GM21423 (cell line): ENCODE data around the gene KASH5.

ENCODE experiments used
- ATAC-seq: cut with Tn5 transposase; IDR thresholded peaks from one replicate; pipeline ENCODE4 v1.9.1; 2021; ENCODE audit warnings: mild to moderate bottlenecking, moderate library complexity; ENCODE audit not compliant: unreplicated experiment

Gene KASH5

GRCh38 chr19:49395581-49396407 is 7.7 kb downstream of the KASH5 start:
- no peak for ATAC-seq

GRCh38 chr19:49396738-49397505 is 8.9 kb downstream of the KASH5 start:
- no peak for ATAC-seq

DNA sequence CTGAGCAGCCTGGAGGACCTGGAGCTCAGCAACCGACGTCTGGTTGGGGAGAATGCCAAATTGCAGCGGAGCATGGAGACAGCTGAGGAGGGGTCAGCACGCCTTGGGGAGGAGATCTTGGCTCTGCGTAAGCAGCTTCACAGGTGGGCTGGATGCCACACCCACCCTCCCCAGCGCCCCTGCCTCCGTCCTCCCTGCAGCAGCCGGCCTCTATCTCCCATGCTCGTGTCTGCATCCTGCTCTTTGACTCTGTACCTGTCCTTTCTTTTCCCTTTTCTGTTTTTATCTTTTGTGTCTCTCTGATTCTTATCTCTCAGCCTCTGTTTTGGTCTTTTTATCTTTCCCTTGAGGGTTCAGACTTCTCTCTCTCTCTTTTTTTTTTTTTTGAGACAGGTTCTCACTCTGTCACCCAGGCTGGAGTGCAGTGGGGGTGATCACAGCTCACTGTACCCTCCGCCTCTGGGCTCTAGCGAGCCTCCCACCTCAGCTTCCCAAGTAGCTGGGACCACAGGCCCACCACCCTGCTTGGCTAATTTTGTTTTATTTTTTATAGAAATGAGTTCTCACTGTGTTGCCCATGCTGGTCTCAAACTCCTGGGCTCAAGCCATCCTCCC is 10.1 kb downstream of the KASH5 start:
- ATAC-seq = no peak

GRCh38 chr19:49398931-49399330 is 10.9 kb downstream of the KASH5 start:
- no peak for ATAC-seq

GRCh38 chr19:49400029-49400428 is 12.0 kb downstream of the KASH5 start:
- no peak for ATAC-seq

- ATAC-seq = no peak
Observed at GRCh38 chr19:49403404-49404187, 15.5 kb downstream of the KASH5 start.

DNA sequence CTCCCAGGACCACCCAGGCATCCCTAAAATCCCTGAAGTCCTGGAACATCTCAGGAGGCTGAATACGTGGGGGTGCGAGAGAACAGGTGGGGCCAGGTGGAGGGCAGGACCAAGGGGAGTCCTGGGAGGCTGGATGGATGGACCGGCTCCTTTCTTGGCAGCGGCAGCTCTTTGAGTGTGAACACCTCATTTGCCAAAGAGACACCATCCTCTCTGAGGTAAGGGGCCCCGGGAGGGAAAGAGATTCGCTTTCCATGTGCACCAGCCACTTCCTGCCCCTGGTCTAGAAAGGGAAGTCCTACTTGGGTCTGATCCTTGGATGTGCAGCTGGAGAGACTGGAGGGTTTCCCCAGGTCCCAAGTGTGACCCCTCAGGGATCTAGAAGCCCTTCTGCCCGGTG is 19.0 kb downstream of the KASH5 start:
- ATAC-seq = no peak

GRCh38 chr19:49407482-49408015 is 19.5 kb downstream of the KASH5 start:
- ATAC-seq = no peak

GRCh38 chr19:49408816-49409440 is 20.9 kb downstream of the KASH5 start:
- ATAC-seq = no peak

DNA sequence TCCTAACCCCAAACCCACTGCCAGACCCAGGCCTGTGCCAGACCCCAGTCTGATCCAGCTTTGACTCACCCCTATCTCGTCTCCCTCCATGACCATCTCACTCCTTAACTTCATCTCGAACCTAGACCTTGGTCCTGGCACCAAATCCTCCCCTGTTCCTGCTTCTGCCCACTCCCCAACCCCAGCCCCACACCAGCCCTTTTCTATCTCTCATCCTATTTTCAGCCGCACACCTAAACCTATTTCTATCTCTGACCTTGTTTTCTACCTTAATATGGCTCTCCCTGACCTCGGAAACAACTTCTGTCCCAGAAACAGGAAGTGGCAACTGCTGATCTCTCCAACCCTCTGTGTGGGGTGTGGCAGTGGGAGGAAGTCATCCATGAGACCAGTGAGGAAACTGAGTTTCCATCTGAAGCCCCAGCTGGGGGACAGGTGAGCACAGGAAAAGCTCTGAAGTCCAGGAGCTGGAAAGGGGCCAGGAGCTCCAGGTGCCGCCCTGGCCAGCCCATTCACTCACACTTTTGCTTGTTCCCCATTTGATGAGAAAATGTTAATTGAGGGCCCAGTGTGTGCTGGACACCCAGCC is 21.5 kb downstream of the KASH5 start:
- no peak for ATAC-seq

DNA sequence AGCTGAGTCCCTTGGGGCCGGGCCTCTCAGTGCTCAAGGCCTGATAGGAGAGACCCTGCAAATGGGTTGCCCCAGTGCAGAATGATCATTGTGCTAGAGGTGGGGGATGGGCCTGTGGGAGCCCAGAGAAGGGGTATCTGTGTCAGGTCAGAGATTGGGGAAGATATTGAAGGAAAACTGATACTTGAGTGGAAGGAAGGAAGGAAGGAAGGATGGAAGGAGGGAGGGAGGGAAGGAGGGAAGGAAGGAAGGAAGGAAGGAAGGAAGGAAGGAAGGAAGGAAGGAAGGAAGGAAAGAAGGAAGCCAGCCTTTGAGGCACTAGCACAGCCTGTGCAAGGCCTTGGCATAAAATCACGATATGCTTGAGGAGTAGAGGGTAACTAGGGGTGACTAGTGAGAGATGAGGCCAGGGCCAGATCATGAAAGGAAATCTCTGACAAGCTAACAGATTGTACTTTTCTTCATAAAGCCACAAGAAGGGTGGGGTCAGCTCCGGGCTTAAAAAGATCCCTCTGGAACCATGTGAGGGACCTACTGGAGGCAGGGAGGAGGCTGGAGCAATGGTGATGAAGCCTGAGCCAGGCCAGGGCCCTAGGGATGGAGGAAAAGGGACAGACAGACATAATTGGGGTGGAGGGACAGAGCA is 23.8 kb downstream of the KASH5 start:
- no peak for ATAC-seq

DNA sequence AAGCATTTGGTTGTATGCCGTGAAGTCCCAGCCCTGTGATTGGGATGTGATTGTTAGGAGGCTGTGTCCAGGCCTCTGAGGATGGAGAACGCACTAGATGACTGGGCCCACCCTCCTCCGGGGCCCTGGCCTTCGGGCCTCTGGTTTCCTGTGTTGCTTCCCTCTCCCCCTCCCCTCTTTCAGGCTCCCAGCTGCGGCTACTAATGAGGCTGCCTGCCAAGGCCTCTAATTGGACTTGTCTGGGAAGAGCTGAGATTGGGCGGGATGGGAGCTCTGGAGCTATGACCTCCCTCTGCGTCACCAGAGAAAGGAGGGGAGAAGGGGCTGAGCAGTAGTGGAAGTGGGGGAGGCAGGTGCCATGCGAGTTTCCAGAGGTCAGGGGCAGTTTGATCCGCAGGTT is 25.3 kb downstream of the KASH5 start:
- ATAC-seq = no peak

- no peak for ATAC-seq
Observed at GRCh38 chr19:49414256-49414655, 26.2 kb downstream of the KASH5 start.

DNA sequence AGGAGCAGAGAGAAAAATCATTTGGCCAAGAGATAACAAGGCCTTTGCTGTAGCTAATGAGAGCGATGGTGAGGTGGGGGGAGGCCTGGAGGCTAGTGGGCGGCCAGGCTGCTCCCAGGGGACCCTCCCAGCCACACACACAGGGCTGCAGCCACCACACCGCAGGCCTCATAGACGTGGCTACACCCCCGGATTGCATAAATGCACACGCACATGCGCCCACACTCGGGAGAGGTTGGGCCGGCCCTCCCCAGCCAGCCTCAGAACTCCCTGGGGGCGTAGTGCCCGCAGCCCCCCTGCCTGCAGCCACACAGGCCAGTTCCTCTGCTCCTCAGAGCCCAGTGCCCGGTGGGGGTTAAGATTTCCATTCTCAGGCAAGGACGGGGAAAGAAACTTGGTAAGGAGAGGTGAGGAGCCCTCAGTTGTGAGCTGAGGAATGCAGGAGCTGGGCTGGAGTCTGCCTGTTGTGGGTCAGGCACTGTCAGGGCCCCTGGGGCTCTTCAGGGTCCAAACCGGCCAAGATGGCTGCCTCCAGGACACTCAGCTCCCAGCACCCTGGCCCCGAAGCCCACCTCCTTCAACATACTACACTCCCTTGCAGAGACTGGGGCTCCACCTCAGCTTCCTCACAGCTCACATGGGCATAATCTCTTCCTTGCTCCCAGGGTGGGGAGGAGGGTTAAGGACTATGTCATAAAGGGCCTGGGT is 27.2 kb downstream of the KASH5 start:
- ATAC-seq = no peak

- no peak for ATAC-seq
Observed at GRCh38 chr19:49415810-49416200, 27.8 kb downstream of the KASH5 start.

DNA sequence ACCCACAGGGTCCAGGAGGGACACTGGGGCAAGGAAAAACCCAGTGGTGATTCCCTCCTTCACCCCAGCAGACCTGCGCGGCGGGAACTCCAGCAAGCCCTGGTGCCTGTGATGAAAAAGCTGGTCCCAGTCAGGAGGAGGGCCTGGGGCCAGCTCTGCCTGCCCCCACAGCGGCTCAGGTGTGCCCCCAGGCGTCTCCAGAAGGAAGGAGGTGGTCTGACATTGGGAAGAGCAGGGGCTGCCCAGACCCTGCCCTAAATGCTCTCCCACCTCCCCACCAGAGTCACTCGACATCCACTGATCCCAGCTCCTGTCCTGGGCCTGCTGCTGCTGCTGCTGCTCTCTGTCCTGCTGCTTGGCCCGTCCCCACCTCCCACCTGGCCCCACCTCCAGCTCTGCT is 29.0 kb downstream of the KASH5 start:
- ATAC-seq = no peak

DNA sequence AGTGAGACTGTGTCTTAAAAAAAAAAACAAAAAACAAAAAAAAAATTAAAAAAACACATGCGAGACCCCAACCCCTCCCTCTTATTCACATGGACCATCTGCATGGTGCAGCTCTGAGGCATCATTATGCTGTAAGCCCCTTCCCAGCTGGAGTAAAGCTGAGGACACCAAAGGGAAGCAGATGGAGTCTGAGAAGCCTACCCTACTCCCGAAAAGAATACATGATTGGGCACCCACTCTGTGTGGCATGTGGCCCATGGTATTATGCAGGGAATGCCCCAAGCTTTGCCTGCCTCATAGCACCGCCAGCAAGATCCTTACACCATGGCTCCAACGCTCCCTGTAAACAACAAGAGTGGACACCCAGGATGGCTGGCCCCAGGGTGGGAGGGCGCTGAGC is 30.5 kb downstream of the KASH5 start:
- no peak for ATAC-seq

- no peak for ATAC-seq
Observed at GRCh38 chr19:49419173-49419572, 31.1 kb downstream of the KASH5 start.

- ATAC-seq = no peak
Observed at GRCh38 chr19:49420227-49420626, 32.2 kb downstream of the KASH5 start.
